ENCODE data around the gene LTN1. TPM values are rescaled to one million over a fixed set of nuclear protein-coding genes. Genes with fewer than 3 reads are reported as not detected.

LTN1 gene
- total and polyA plus RNA-seq, 2 of the 13 experiments (the other 11 are each of a cell fraction or from before 2014, with no cell fraction given) = 6.7 to 24.6 TPM

GRCh38 chr21:28884976-28885852 is 107.5 kb downstream of the LTN1 start (continued):
- no peak for TF ChIP-seq ZNF512B (CRISPR knock-in tag; IDR thresholded peaks at IDR 0.05; ENCODE audit: borderline replicate concordance)
- TF ChIP-seq ZNF619 (CRISPR knock-in tag; IDR thresholded peaks at IDR 0.05) = peak; percentile 96; the same call in 1 of the 2 replicates
- peak; percentile 88; the same call in 1 of the 2 replicates for TF ChIP-seq ZNF367 (CRISPR knock-in tag; IDR thresholded peaks at IDR 0.05; ENCODE audit: borderline replicate concordance)
- TF ChIP-seq ZNF350 (CRISPR knock-in tag; IDR thresholded peaks at IDR 0.05; ENCODE audit: borderline replicate concordance, low read depth) = peak; percentile 96
- TF ChIP-seq RAD51 (IDR thresholded peaks at IDR 0.05; ENCODE audit: borderline replicate concordance) = no peak
- TF ChIP-seq DNMT3B (CRISPR knock-in tag; conservative IDR thresholded peaks at IDR 0.05) = peak; percentile 94
- TF ChIP-seq ZFP37 (CRISPR knock-in tag; IDR thresholded peaks at IDR 0.05; ENCODE audit: borderline replicate concordance) = peak; percentile 98
- no peak for TF ChIP-seq NFIC (IDR thresholded peaks at IDR 0.05; ENCODE audit: low read length)
- TF ChIP-seq ZFYVE20 (CRISPR knock-in tag; IDR thresholded peaks at IDR 0.05; ENCODE audit: borderline replicate concordance, low read depth) = peak; percentile 95
- peak; percentile 44; the same call in 1 of the 2 replicates for TF ChIP-seq ZNF7 (CRISPR knock-in tag; IDR thresholded peaks at IDR 0.05)
- peak; percentile 93 for TF ChIP-seq ZBTB34 (CRISPR knock-in tag; IDR thresholded peaks at IDR 0.05)
- TF ChIP-seq ZNF800 (CRISPR knock-in tag; IDR thresholded peaks at IDR 0.05) = peak; percentile 74; the same call in 1 of the 2 replicates
- TF ChIP-seq SIX1 (CRISPR knock-in tag; IDR thresholded peaks at IDR 0.05; ENCODE audit: borderline replicate concordance) = peak; percentile 49; the same call in 1 of the 2 replicates
- TF ChIP-seq HNRNPLL (IDR thresholded peaks at IDR 0.05; ENCODE audit: low read depth, low read length, poor library complexity, severe bottlenecking) = peak; percentile 93
- TF ChIP-seq GABPB1 (CRISPR knock-in tag; IDR thresholded peaks at IDR 0.05) = peak; percentile 87
- TF ChIP-seq CENPX (CRISPR knock-in tag; IDR thresholded peaks at IDR 0.05) = no peak
- peak; percentile 88 for TF ChIP-seq TAF1 (CRISPR knock-in tag; IDR thresholded peaks at IDR 0.05)
- TF ChIP-seq ERF (CRISPR knock-in tag; IDR thresholded peaks at IDR 0.05) = peak; percentile 98
- TF ChIP-seq KDM3A (CRISPR knock-in tag; IDR thresholded peaks at IDR 0.05; ENCODE audit: low read depth) = peak; percentile 79
- no peak for TF ChIP-seq ZNF3 (CRISPR knock-in tag; IDR thresholded peaks at IDR 0.05)

Measured in HepG2 (cell line).